H1 (cell line): ENCODE results near the gene ZBTB16. TPM values are rescaled to one million over a fixed set of nuclear protein-coding genes. Genes with fewer than 3 reads are reported as not detected.

Experiments used
- CTCF ChIA-PET: fragments of 300-600 bp; sonication (Branson Sonifier 250); formaldehyde crosslinking; loops from one replicate; lab custom pipeline; 2021; ENCODE audit not compliant: partially characterized antibody; lab: Charles Lee
- POLR2A ChIA-PET: fragments of 300-600 bp; sonication (Branson Sonifier 250); formaldehyde crosslinking; loops from one replicate; lab custom pipeline; 2021; ENCODE audit warnings: inconsistent platforms; ENCODE audit not compliant: partially characterized antibody; lab: Charles Lee
- DNase-seq, 2 experiments: peaks; one replicate each; pipeline versions ENCODE4 v3.0.0 to v3.0.0-alpha.2; 2010 to 2022; ENCODE audit warnings: low spot score in 2 of 2, low read depth in 1 of 2, mixed read lengths in 1 of 2
- FAIRE-seq: peaks from 2 replicates; lab custom pipeline; 2011; peaks lifted over from hg19 to GRCh38; lab: Jason Lieb, UNC
- H2AFZ ChIP-seq: 2 replicates; pipeline ENCODE4 v1.8.1; 2012; ENCODE audit warnings: low read length, inconsistent platforms
- H2AK5ac ChIP-seq: 2 replicates; pipeline ENCODE4 v1.6.1; 2013; ENCODE audit warnings: low read depth, low read length
- H2BK120ac ChIP-seq: replicated peaks from 2 replicates; pipeline ENCODE3; 2013; ENCODE audit warnings: low read depth, low read length, inconsistent platforms
- H2BK12ac ChIP-seq: 2 replicates; pipeline ENCODE4 v1.6.1; 2013; ENCODE audit warnings: low read depth, low read length
- H2BK15ac ChIP-seq: 2 replicates; pipeline ENCODE4 v1.6.1; 2013; ENCODE audit warnings: low read length
- H2BK20ac ChIP-seq: 2 replicates; pipeline ENCODE4 v1.6.1; 2013; ENCODE audit warnings: low read length
- H2BK5ac ChIP-seq: 2 replicates; pipeline ENCODE4 v1.6.1; 2013; ENCODE audit warnings: low read depth, low read length
- H3K14ac ChIP-seq: 2 replicates; pipeline ENCODE4 v1.6.1; 2013; ENCODE audit warnings: inconsistent platforms; ENCODE audit not compliant: insufficient read length
- H3K18ac ChIP-seq: 2 replicates; pipeline ENCODE4 v1.6.1; 2013; ENCODE audit warnings: low read length; ENCODE audit errors: extremely low read depth
- H3K23ac ChIP-seq: 2 replicates; pipeline ENCODE4 v1.6.1; 2013; ENCODE audit warnings: inconsistent platforms; ENCODE audit not compliant: insufficient read length
- H3K23me2 ChIP-seq: 2 replicates; pipeline ENCODE4 v1.6.1; 2013; ENCODE audit warnings: low read depth, low read length
- H3K27ac ChIP-seq: 2 replicates; pipeline ENCODE4 v1.6.1; 2011; ENCODE audit warnings: low read depth, low read length, inconsistent platforms
- H3K27me3 ChIP-seq, 4 experiments: replicated peaks in 1 of 4; 1 replicate in 1 of 4; 2 replicates in 3 of 4; pipeline versions ENCODE4 v1.6.1 to v1.8.1; 2011 to 2013; ENCODE audit warnings: low read length in 3 of 4, mild to moderate bottlenecking in 3 of 4, inconsistent platforms in 2 of 4, mixed read lengths in 2 of 4, moderate library complexity in 1 of 4; ENCODE audit not compliant: control insufficient read depth in 3 of 4, insufficient read depth in 3 of 4; ENCODE audit errors: extremely low read depth in 1 of 4
- H3K36me3 ChIP-seq, 4 experiments: 2 replicates each; pipeline versions ENCODE4 v1.6.1 to v1.8.1; 2011 to 2013; ENCODE audit warnings: mild to moderate bottlenecking in 4 of 4, low read length in 3 of 4, moderate library complexity in 2 of 4, control low read depth in 1 of 4, inconsistent platforms in 1 of 4; ENCODE audit not compliant: insufficient read depth in 4 of 4, control insufficient read depth in 2 of 4
- H3K4ac ChIP-seq: replicated peaks from 2 replicates; pipeline ENCODE3; 2013; ENCODE audit warnings: low read length, low read depth, mixed read lengths, inconsistent platforms; ENCODE audit not compliant: insufficient read length
- H3K4me1 ChIP-seq, 4 experiments: replicated peaks in 1 of 4; 1 replicate in 1 of 4; 2 replicates in 3 of 4; pipeline versions ENCODE4 v1.6.1 to v1.8.1; 2011 to 2013; ENCODE audit warnings: low read length in 3 of 4, inconsistent platforms in 2 of 4, mixed read lengths in 1 of 4; ENCODE audit not compliant: insufficient read depth in 4 of 4, control insufficient read depth in 3 of 4
- H3K4me2 ChIP-seq, 2 experiments: 2 replicates each; pipeline versions ENCODE4 v1.6.1 to v1.8.1; 2011 to 2013; ENCODE audit warnings: low read depth in 2 of 2, low read length in 2 of 2, control low read depth in 1 of 2, inconsistent platforms in 1 of 2, mild to moderate bottlenecking in 1 of 2; ENCODE audit not compliant: insufficient read depth in 1 of 2
- H3K4me3 ChIP-seq, 4 experiments: fragments of 200-600, 300-600 bp in 1 of 4; sonication (generic), shearing (Covaris generic), sonication (Bioruptor Twin) in 1 of 4; 2 replicates each; pipeline versions ENCODE4 v1.5.1 to v1.8.1; 2011 to 2016; ENCODE audit warnings: low read length in 4 of 4, low read depth in 3 of 4, control low read depth in 2 of 4, inconsistent platforms in 2 of 4, mild to moderate bottlenecking in 2 of 4, mixed read lengths in 1 of 4, moderate library complexity in 1 of 4; ENCODE audit not compliant: insufficient read depth in 2 of 4; ENCODE audit errors: extremely low read depth in 1 of 4
- H3K56ac ChIP-seq: replicated peaks from 2 replicates; pipeline ENCODE3; 2013; ENCODE audit warnings: low read depth, mild to moderate bottlenecking, mixed read lengths, low read length, inconsistent platforms; ENCODE audit not compliant: insufficient read length
- H3K79me1 ChIP-seq: 2 replicates; pipeline ENCODE4 v1.6.1; 2013; ENCODE audit warnings: low read depth, low read length, control low read depth
- H3K79me2 ChIP-seq, 2 experiments: 2 replicates each; pipeline versions ENCODE4 v1.6.1 to v1.8.1; 2012 to 2013; ENCODE audit warnings: low read length in 2 of 2, mild to moderate bottlenecking in 2 of 2, inconsistent platforms in 1 of 2; ENCODE audit not compliant: insufficient read depth in 2 of 2, control insufficient read depth in 1 of 2
- H3K9ac ChIP-seq, 4 experiments: replicated peaks in 1 of 4; 1 replicate in 1 of 4; 2 replicates in 3 of 4; pipeline versions ENCODE4 v1.6.1 to v1.8.1; 2011 to 2013; ENCODE audit warnings: low read depth in 3 of 4, low read length in 3 of 4, control low read depth in 2 of 4, mild to moderate bottlenecking in 2 of 4, moderate library complexity in 2 of 4, inconsistent platforms in 1 of 4; ENCODE audit errors: extremely low read depth in 1 of 4
- H3K9me3 ChIP-seq, 2 experiments: 2 replicates each; pipeline versions ENCODE4 v1.6.1 to v1.8.1; 2012 to 2013; ENCODE audit warnings: mild to moderate bottlenecking in 2 of 2, moderate library complexity in 2 of 2, control low read depth in 1 of 2, inconsistent platforms in 1 of 2, low read depth in 1 of 2, low read length in 1 of 2, mixed read lengths in 1 of 2; ENCODE audit not compliant: insufficient read depth in 2 of 2
- H4K20me1 ChIP-seq, 2 experiments: replicated peaks in 1 of 2; 2 replicates each; pipeline versions ENCODE3 to v1.8.1; 2011 to 2013; ENCODE audit warnings: inconsistent platforms in 2 of 2, low read length in 2 of 2, mild to moderate bottlenecking in 1 of 2; ENCODE audit not compliant: insufficient read depth in 2 of 2, control insufficient read depth in 1 of 2
- H4K5ac ChIP-seq: 2 replicates; pipeline ENCODE4 v1.6.1; 2013; ENCODE audit warnings: low read length, low read depth, mixed read lengths, inconsistent platforms; ENCODE audit not compliant: insufficient read length
- H4K8ac ChIP-seq: 2 replicates; pipeline ENCODE4 v1.8.0; 2013; ENCODE audit warnings: mild to moderate bottlenecking, moderate library complexity, low read length, inconsistent platforms; ENCODE audit not compliant: insufficient read depth; ENCODE audit errors: extremely low read depth
- H4K91ac ChIP-seq: replicated peaks from 2 replicates; pipeline ENCODE3; 2013; ENCODE audit warnings: low read length, mixed read lengths, inconsistent platforms; ENCODE audit not compliant: insufficient read length
- WGBS, 2 experiments: shearing (Covaris generic) in 1 of 2; methylation state at CpG; one replicate each; pipeline versions ENCODE4 v1.1.6 to v1.1.7; 2013 to 2015; ENCODE audit warnings: low lambda C conversion rate in 2 of 2, mixed read lengths in 2 of 2, inconsistent platforms in 1 of 2, low coverage in 1 of 2, missing lambda C conversion rate in 1 of 2; ENCODE audit not compliant: insufficient replicate concordance in 2 of 2, insufficient coverage in 1 of 2, insufficient read length in 1 of 2; ENCODE audit errors: extremely low coverage in 1 of 2, missing lambda C conversion rate in 1 of 2; 5-methylcytosine and 5-hydroxymethylcytosine counted together
- polyA plus RNA-seq, 7 experiments: library from polyadenylated mRNA; depleted of rRNA in 3 of 7; stranded (reverse) in 5 of 7; unstranded in 2 of 7; fragments of >200 nt in 5 of 7; fragments of 200-250 nt in 2 of 7; gene quantifications; 1 replicate in 5 of 7; 2 replicates in 1 of 7; 4 replicates in 1 of 7; pipeline versions ENCODE4 v1.2.1 to v1.2.3, GENCODE V29; 2011 to 2013; ENCODE audit warnings: missing spikeins in 2 of 7, mixed read lengths in 2 of 7
- total RNA-seq: library from RNA; stranded (reverse); fragmentation: NEBNext Ultra II Directional; extraction: Animal tissue kit (Norgen Biotek cat#: 25700); gene quantifications from 2 replicates; pipeline ENCODE4 v1.2.1, GENCODE V29; 2021

Gene ZBTB16
- total and polyA plus RNA-seq, 2 of the 8 experiments (the other 6 are each of a cell fraction or from before 2014, with no cell fraction given): 0.12 to 0.61 TPM

DNA sequence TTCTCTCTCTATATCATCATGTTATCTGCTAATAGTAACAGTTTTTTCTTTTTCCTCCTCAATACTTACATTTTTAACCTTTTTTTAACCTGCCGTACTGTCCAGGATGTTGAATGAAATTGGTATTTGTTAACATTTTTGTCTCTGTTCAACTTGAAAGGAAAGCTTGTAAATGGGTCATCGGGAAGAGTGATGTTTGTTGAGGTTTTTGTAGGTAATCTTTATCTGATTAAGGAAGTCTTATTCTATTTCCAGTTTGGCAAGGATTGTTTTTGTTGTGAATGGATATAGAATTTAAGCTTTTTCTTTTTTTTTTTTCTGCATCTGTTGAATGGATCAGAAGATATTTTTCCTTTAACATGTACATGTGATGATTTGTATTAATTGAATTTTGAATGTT, 228.6 kb downstream of the ZBTB16 start:
- DNase-seq (no peak), FAIRE-seq (no peak)
- no peak overlapping the region for H3K9ac ChIP-seq
- H3K4me1 ChIP-seq: no peaks in the 10 kb centered on the region
- no peak overlapping the region for H2AFZ ChIP-seq
- H3K27ac ChIP-seq: no peak overlapping the region
- no peak overlapping the region for H3K23ac ChIP-seq
- no peak overlapping the region for H4K8ac ChIP-seq
- H3K18ac ChIP-seq: no peak overlapping the region
- H3K36me3 ChIP-seq: no peaks in the 10 kb centered on the region
- ChIA-PET CTCF (interaction anchor here (0.7 to 3.8 kb wide), 4 partner anchors 8 to 1838 kb away, joined by 3 to 30 read pairs (median 3); no protein-coding TSS in a partner anchor), POLR2A (no interaction called here)
- no peak overlapping the region for H2BK5ac ChIP-seq
- H3K27me3 ChIP-seq: no peaks in the 10 kb centered on the region
- H3K4me3 ChIP-seq: no peak overlapping the region
- H3K79me1 ChIP-seq: no peaks in the 10 kb centered on the region
- H2BK120ac ChIP-seq: no peak overlapping the region
- no peaks in the 10 kb centered on the region for H3K9me3 ChIP-seq
- no peak overlapping the region for H3K4ac ChIP-seq
- H3K23me2 ChIP-seq: no peaks in the 10 kb centered on the region
- H3K79me2 ChIP-seq: no peaks in the 10 kb centered on the region
- no peak overlapping the region for H3K56ac ChIP-seq
- no peak overlapping the region for H2AK5ac ChIP-seq
- 83% methylated on average over 2 of the region's 2 CpGs; no CpG with 5 or more reads in 1 of the 2 experiments for WGBS, 2 experiments
- no peak overlapping the region for H2BK12ac ChIP-seq
- no peak overlapping the region for H3K14ac ChIP-seq
- no peaks in the 10 kb centered on the region for H4K20me1 ChIP-seq
- no peak overlapping the region for H3K4me2 ChIP-seq
- H2BK15ac ChIP-seq: no peak overlapping the region
- no peak overlapping the region for H4K5ac ChIP-seq
- H2BK20ac ChIP-seq: no peak overlapping the region
- H4K91ac ChIP-seq: no peak overlapping the region
